ENCODE results near the gene CAMTA1.

CAMTA1 gene

DNA sequence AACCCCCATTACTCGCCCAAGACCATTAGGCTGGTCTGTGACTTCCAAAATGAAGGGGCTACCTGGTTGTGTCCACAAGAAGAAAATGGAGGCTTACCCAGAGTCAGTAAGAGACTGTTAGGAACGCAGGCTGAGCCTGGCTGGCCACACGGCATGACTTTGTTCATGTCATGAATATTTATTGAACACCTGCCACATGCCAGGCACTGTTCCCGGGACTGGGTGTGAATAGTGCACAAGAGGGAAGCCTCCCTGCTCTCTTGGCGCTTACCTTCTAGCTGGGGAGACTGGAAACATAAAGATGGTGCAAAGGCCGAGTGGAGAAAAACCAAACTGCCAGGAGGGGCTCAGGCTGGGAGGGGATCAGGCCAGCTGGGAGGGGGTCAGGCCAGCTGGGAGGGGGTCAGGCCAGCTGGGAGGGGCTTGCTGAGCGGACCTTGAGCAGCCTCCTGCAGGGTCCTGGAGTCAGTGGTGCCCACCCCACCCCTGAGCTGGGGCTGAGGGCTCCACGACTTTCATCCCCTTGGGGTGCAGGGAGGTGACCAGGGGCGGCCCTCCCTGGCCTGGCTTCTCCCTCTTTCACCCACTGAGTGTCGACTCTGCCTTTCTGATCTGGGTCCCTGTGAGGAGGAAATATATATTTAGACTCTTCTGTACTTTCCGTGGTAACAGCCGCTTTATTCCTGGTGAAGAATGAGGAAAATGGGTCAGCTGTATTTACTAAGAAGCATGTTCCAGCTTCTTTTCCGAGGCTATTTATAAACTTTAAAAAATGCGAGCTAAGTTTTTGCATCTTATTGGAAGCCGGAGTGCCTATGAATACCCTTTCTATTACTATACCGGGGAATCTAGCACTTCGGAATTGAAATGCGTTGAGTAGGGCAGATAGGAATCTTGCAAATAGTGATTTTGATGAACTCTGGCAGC, 139.0 kb downstream of the CAMTA1 start:
- no peak for DNase-seq

DNA sequence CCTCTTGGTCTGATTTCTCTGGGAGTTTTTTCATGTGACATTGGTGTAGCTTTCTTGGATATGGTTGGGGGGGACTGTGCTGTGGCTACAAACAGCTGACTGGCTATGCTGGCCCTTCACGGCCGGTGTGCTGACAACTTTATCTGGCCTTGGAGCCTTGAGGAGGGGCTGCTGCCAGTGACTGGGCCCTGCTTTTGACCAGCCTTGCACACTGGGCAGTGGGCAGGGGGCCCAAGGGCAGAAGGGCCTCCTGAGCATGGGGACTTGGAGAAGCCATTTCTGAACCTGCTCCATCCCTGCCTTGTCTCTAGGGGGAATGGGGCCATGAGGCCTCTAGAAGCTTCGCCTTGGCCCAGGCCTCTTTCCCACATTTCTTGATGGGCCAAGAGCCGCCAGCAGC, 139.6 kb downstream of the CAMTA1 start:
- no peak overlapping the region for H3K4me3 ChIP-seq (ENCODE audit: low read length)
- H2AFZ ChIP-seq (ENCODE audit: low read length), result no peak overlapping the region
- H3K79me2 ChIP-seq (ENCODE audit: low read length), result no peaks in the 10 kb centered on the region
- no peaks in the 10 kb centered on the region for H4K20me1 ChIP-seq (ENCODE audit: insufficient read depth, low read length)
- no peak for DNase-seq
- peaks cover 21% of the 10 kb centered on the region; the same call in 1 of the 2 replicates for H3F3A ChIP-seq (ENCODE audit: insufficient read depth, low read length)
- no peak for TF ChIP-seq EZH2 (optimal IDR thresholded peaks at IDR 0.05; ENCODE audit: low read depth, low read length)
- TF ChIP-seq, protein P1, sequence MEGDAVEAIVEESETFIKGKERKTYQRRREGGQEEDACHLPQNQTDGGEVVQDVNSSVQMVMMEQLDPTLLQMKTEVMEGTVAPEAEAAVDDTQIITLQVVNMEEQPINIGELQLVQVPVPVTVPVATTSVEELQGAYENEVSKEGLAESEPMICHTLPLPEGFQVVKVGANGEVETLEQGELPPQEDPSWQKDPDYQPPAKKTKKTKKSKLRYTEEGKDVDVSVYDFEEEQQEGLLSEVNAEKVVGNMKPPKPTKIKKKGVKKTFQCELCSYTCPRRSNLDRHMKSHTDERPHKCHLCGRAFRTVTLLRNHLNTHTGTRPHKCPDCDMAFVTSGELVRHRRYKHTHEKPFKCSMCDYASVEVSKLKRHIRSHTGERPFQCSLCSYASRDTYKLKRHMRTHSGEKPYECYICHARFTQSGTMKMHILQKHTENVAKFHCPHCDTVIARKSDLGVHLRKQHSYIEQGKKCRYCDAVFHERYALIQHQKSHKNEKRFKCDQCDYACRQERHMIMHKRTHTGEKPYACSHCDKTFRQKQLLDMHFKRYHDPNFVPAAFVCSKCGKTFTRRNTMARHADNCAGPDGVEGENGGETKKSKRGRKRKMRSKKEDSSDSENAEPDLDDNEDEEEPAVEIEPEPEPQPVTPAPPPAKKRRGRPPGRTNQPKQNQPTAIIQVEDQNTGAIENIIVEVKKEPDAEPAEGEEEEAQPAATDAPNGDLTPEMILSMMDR (IDR thresholded peaks at IDR 0.05; ENCODE audit: low read length), result no peak
- no peak for TF ChIP-seq EZH2phosphoT487 (IDR thresholded peaks at IDR 0.05; ENCODE audit: low read length)
- H3K9me2 ChIP-seq (replicated peaks; ENCODE audit: insufficient read depth, low read length), result no peaks in the 10 kb centered on the region
- no peak overlapping the region for H3K27ac ChIP-seq (ENCODE audit: low read length)
- no peaks in the 10 kb centered on the region for H3K36me3 ChIP-seq (replicated peaks; ENCODE audit: insufficient read depth, low read length)
- no peaks in the 10 kb centered on the region for H3K9me3 ChIP-seq (replicated peaks; ENCODE audit: insufficient read depth, low read length)
- no peak overlapping the region for H3K9ac ChIP-seq (ENCODE audit: low read length)
- H3K4me1 ChIP-seq (ENCODE audit: low read length), result peaks cover 56% of the 10 kb centered on the region
- H3K27me3 ChIP-seq (replicated peaks; ENCODE audit: insufficient read depth, low read length), result no peaks in the 10 kb centered on the region
- H3K4me2 ChIP-seq (ENCODE audit: low read depth, low read length), result no peak overlapping the region

More for the DNA sequence above, 139.0 kb downstream of the CAMTA1 start:
- no peaks in the 10 kb centered on the region for H3K27me3 ChIP-seq (replicated peaks; ENCODE audit: insufficient read depth, low read length)
- H3K4me1 ChIP-seq (ENCODE audit: low read length), result peaks cover 63% of the 10 kb centered on the region
- H4K20me1 ChIP-seq (ENCODE audit: insufficient read depth, low read length), result no peaks in the 10 kb centered on the region
- H3K36me3 ChIP-seq (replicated peaks; ENCODE audit: insufficient read depth, low read length), result no peaks in the 10 kb centered on the region
- H2AFZ ChIP-seq (ENCODE audit: low read length), result no peak overlapping the region
- no peak overlapping the region for H3K27ac ChIP-seq (ENCODE audit: low read length)
- H3K9ac ChIP-seq (ENCODE audit: low read length), result no peak overlapping the region
- H3K9me3 ChIP-seq (replicated peaks; ENCODE audit: insufficient read depth, low read length), result no peaks in the 10 kb centered on the region
- no peak overlapping the region for H3K4me2 ChIP-seq (ENCODE audit: low read depth, low read length)
- H3F3A ChIP-seq (ENCODE audit: insufficient read depth, low read length), result peaks cover 24% of the 10 kb centered on the region
- H3K9me2 ChIP-seq (replicated peaks; ENCODE audit: insufficient read depth, low read length), result no peaks in the 10 kb centered on the region
- TF ChIP-seq EZH2 (optimal IDR thresholded peaks at IDR 0.05; ENCODE audit: low read depth, low read length) (no peak), EZH2phosphoT487 (IDR thresholded peaks at IDR 0.05; ENCODE audit: low read length) (no peak)
- TF ChIP-seq, protein P1 (IDR thresholded peaks at IDR 0.05; ENCODE audit: low read length), result no peak
- no peak overlapping the region for H3K4me3 ChIP-seq (ENCODE audit: low read length)
- H3K79me2 ChIP-seq (ENCODE audit: low read length), result no peaks in the 10 kb centered on the region

DNA sequence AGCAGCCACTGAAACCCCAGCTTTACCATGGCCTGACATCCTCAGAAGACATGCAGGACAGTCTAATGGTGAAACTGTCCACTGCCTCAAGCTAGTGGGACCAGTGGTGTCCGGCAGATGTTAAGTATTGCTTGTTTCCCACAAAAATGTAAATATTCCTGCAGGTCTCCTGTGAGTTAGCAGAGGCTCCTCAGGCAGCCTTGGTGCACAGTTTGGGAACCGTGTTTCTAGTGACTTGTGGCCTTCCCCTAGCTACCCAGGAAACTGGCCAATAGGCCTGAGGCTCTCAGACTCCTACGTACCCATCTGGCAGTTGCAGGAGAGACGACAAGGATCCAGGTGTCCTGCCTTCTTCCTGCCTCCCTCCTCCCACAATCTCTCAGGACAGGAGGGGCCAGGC, 142.4 kb downstream of the CAMTA1 start:
- no peak for DNase-seq
- H3K4me2 ChIP-seq (ENCODE audit: low read depth, low read length), result no peak overlapping the region
- H3K9ac ChIP-seq (ENCODE audit: low read length), result no peak overlapping the region
- H3K27me3 ChIP-seq (replicated peaks; ENCODE audit: insufficient read depth, low read length), result no peaks in the 10 kb centered on the region
- H3F3A ChIP-seq (ENCODE audit: insufficient read depth, low read length), result peaks cover 11% of the 10 kb centered on the region; the same call in 1 of the 2 replicates
- TF ChIP-seq, protein P1 (IDR thresholded peaks at IDR 0.05; ENCODE audit: low read length), result no peak
- TF ChIP-seq EZH2phosphoT487 (IDR thresholded peaks at IDR 0.05; ENCODE audit: low read length) (no peak), EZH2 (optimal IDR thresholded peaks at IDR 0.05; ENCODE audit: low read depth, low read length) (no peak)
- no peaks in the 10 kb centered on the region for H3K36me3 ChIP-seq (replicated peaks; ENCODE audit: insufficient read depth, low read length)
- no peak overlapping the region for H3K27ac ChIP-seq (ENCODE audit: low read length)
- no peaks in the 10 kb centered on the region for H3K9me3 ChIP-seq (replicated peaks; ENCODE audit: insufficient read depth, low read length)
- peaks cover 31% of the 10 kb centered on the region for H3K4me1 ChIP-seq (ENCODE audit: low read length)
- no peak overlapping the region for H2AFZ ChIP-seq (ENCODE audit: low read length)
- H3K4me3 ChIP-seq (ENCODE audit: low read length), result no peak overlapping the region
- H3K79me2 ChIP-seq (ENCODE audit: low read length), result no peaks in the 10 kb centered on the region
- no peaks in the 10 kb centered on the region for H3K9me2 ChIP-seq (replicated peaks; ENCODE audit: insufficient read depth, low read length)
- H4K20me1 ChIP-seq (ENCODE audit: insufficient read depth, low read length), result no peaks in the 10 kb centered on the region
